ENCODE measurements around the gene SPRR2D. TPM values are rescaled to one million over a fixed set of nuclear protein-coding genes. Genes with fewer than 3 reads are reported as not detected.

The SPRR2D gene
- total and polyA plus RNA-seq, 10 of the 15 experiments (the other 5 are each of a cell fraction or from before 2014, with no cell fraction given), result 0.44 TPM; not detected in 9

GRCh38 chr1:152999818-153000217, 41.1 kb downstream of the SPRR2D start (continued):
- TF ChIP-seq PRDM15 (CRISPR knock-in tag; IDR thresholded peaks at IDR 0.05) (no peak), POLR2AphosphoS2 (IDR thresholded peaks at IDR 0.05; ENCODE audit: low read depth, low read length) (no peak), FOXM1 (IDR thresholded peaks at IDR 0.05; ENCODE audit: low read depth, low read length) (no peak), CEBPZ (IDR thresholded peaks at IDR 0.05; ENCODE audit: low read depth, low read length) (no peak), NR2C1 (IDR thresholded peaks at IDR 0.05) (no peak)

GRCh38 chr1:152998476-152998875, 42.4 kb downstream of the SPRR2D start:
- FAIRE-seq (no peak), ATAC-seq (no peak), DNase-seq (ENCODE audit: low read depth, low spot score) (no peak)
- ChIA-PET POLR2A (no interaction called here), CTCF (no interaction called here), SMC1A (ENCODE audit: uncharacterized antibody, unreplicated experiment) (no interaction called here), RAD21 (ENCODE audit: unreplicated experiment) (no interaction called here)
- Histone ChIP-seq H4K20me1 (ENCODE audit: control insufficient read depth, insufficient read depth) (no peaks in the 10 kb centered on the region), H3K27ac (ENCODE audit: control insufficient read depth, insufficient read depth) (no peak overlapping the region), H2AFZ (ENCODE audit: control insufficient read depth, low read depth, low read length) (no peak overlapping the region), H3K9ac (ENCODE audit: control insufficient read depth, insufficient read depth, low read length) (no peak overlapping the region), H3K36me3 (ENCODE audit: control insufficient read depth in 2 of 2, insufficient read depth in 2 of 2, low read length in 1 of 2) (no peaks in the 10 kb centered on the region), H3K79me2 (ENCODE audit: control insufficient read depth, insufficient read depth, low read length) (no peaks in the 10 kb centered on the region), H3K4me3 (no peak overlapping the region), H3K4me2 (ENCODE audit: control insufficient read depth, insufficient read depth) (no peak overlapping the region), H3K9me3 (replicated peaks; ENCODE audit: control insufficient read depth, insufficient read depth, low read length) (no peaks in the 10 kb centered on the region), H3K27me3 (replicated peaks in 1 of 2; ENCODE audit: control insufficient read depth in 2 of 2, insufficient read depth in 2 of 2, low read length in 1 of 2) (no peaks in the 10 kb centered on the region; a peak in 1 of 4 replicates), H3K4me1 (ENCODE audit: control insufficient read depth, insufficient read depth, low read length) (no peaks in the 10 kb centered on the region)
- no TSS peak for BruUV-seq (replicated peaks)
- WGBS (ENCODE audit: insufficient coverage, insufficient replicate concordance, low lambda C conversion rate, missing lambda C conversion rate), result 20% methylated on average over 4 of the region's 4 CpGs
- intact Hi-C loops (cut with micrococcal nuclease; ENCODE audit: unreplicated experiment) (no loop called here), in situ Hi-C loops (cut with MboI) (no loop called here)
- TF ChIP-seq CREM (IDR thresholded peaks at IDR 0.05; ENCODE audit: low read depth), result no peak
- TF ChIP-seq MXI1 (IDR thresholded peaks at IDR 0.05; ENCODE audit: low read depth, low read length), result no peak
- no peak for TF ChIP-seq SREBF1 (IDR thresholded peaks at IDR 0.05; ENCODE audit: low read length)
- no peak for TF ChIP-seq ZBTB33 (IDR thresholded peaks at IDR 0.05)
- no peak for TF ChIP-seq MTA2 (IDR thresholded peaks at IDR 0.05; ENCODE audit: low read depth)
- no peak for TF ChIP-seq ZNF24 (IDR thresholded peaks at IDR 0.05)
- TF ChIP-seq DPF2 (IDR thresholded peaks at IDR 0.05), result no peak
- TF ChIP-seq HCFC1 (IDR thresholded peaks at IDR 0.05; ENCODE audit: low read length), result no peak
- TF ChIP-seq MEF2B (IDR thresholded peaks at IDR 0.05; ENCODE audit: partially characterized antibody, poor library complexity, severe bottlenecking), result no peak
